GM12865 (cell line): ENCODE data around the gene TGFB2.

Experiments
- DNase-seq: peaks from one replicate; pipeline ENCODE4 v3.0.0; 2010; ENCODE audit warnings: low read depth
- H3K4me3 ChIP-seq: 2 replicates; pipeline ENCODE4 v1.5.1; 2011; ENCODE audit warnings: mild to moderate bottlenecking, low read depth, low read length, control low read depth
- TF ChIP-seq, protein P1 (sequence below): IDR thresholded peaks from 2 replicates; pipeline ENCODE4 v1.5.1; 2011; ENCODE audit warnings: low read length, control low read depth, low read depth, inconsistent platforms; ENCODE audit not compliant: insufficient read depth; ENCODE audit errors: missing control alignments

Gene TGFB2

DNA sequence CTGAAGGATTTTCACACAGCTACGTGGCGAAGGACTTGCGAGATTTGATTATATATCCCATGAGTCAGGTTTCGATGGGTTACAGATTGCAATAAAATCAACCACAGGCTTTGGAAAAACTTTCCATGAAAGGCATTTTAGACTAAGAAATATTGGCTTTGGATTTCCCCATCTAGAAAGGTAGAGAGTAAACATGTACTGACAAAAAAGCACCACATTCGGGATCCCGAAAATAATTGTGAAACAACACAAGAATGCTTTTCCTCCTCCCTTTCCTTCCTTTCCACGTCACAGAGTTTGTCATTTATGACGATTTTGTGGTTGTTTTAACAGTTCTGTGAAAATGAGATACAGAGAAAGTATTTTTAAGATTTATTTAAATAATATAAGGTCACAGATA, 38.5 kb downstream of the TGFB2 start:
- DNase-seq, result no peak
- TF ChIP-seq, protein P1, sequence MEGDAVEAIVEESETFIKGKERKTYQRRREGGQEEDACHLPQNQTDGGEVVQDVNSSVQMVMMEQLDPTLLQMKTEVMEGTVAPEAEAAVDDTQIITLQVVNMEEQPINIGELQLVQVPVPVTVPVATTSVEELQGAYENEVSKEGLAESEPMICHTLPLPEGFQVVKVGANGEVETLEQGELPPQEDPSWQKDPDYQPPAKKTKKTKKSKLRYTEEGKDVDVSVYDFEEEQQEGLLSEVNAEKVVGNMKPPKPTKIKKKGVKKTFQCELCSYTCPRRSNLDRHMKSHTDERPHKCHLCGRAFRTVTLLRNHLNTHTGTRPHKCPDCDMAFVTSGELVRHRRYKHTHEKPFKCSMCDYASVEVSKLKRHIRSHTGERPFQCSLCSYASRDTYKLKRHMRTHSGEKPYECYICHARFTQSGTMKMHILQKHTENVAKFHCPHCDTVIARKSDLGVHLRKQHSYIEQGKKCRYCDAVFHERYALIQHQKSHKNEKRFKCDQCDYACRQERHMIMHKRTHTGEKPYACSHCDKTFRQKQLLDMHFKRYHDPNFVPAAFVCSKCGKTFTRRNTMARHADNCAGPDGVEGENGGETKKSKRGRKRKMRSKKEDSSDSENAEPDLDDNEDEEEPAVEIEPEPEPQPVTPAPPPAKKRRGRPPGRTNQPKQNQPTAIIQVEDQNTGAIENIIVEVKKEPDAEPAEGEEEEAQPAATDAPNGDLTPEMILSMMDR, result no peak
- no peak overlapping the region for H3K4me3 ChIP-seq

DNA sequence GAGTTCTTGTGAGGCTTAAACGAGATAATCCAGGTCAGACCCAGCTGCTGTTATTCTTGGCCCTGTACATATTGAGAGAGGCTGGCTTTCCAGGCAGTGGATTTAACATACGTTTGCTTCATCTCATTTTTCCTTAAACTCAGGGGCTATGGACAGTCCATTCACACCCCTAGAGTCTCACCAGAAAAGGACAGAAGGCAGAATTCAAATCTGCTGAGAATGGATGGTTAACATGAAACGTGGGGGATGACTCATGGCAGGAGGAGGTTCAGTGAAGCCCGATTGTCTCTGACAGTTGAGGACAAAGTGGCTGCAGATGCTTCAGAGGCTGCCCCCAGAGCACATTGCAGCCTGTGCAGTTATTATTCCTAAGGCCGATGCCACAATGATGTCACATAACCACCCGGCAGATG, 39.5 kb downstream of the TGFB2 start:
- DNase-seq, result no peak
- no peak overlapping the region for H3K4me3 ChIP-seq
- TF ChIP-seq, protein P1, result no peak

DNA sequence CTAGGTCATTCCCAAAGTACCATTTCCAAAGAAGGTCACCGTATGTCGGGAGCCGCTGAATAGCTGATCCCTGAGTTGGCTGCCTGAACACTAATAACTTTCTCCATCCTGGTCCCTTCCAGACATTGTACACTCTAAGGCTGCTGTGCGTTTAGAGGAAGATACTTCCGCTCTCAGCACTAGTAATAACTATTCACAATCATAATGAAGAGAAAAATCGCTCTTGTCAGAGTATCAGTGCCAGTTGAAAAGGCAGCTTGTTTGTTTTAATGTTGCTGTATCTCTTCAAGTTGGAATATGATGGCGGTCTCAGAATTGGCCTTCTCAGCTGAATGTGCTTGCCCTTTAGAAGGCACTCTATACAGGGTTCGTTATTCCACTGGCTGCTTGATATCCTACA, 43.5 kb downstream of the TGFB2 start:
- DNase-seq, result no peak
- no peak overlapping the region for H3K4me3 ChIP-seq
- TF ChIP-seq, protein P1, result no peak

DNA sequence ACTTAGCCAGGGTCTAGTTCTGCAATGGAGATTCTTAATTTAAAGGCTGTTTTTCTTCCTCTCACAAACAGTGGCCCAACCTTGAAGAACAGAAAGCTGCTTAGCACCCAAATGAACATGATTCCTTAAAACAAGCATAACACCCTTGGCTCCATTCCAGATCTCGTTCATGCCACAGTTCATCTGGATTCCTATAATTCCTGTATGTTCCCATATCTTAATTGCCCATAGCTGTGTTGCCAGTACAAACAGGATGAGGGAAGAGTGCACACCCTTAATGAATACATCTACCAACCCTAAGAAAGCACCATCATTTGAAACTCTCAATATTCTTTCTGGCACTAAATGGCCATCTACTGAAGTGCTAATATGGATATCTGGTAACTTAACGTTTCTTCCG, 45.5 kb downstream of the TGFB2 start:
- no peak for DNase-seq
- TF ChIP-seq, protein P1, result no peak

DNA sequence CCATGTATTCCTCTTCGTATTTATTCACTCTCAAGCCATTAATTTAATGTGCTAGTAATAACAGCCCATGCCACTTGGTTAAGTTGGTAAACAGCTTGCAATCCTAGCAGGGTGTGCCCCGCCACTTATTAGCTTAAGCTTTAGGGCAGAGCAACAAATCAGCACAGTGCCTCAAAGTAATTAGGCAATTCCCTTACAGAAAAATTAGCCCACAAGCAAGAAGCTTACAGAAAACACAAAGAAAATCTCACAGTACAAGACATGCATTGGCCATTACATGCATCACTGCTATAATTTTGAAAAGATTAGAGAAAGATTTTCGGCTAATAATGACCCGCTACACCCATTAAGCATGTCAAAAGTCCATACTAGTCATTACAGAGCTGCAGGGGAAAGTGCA, 47.6 kb downstream of the TGFB2 start:
- no peak for DNase-seq
- H3K4me3 ChIP-seq, result no peak overlapping the region
- TF ChIP-seq, protein P1, result no peak

More for the DNA sequence above, 45.5 kb downstream of the TGFB2 start:
- H3K4me3 ChIP-seq, result no peak overlapping the region

DNA sequence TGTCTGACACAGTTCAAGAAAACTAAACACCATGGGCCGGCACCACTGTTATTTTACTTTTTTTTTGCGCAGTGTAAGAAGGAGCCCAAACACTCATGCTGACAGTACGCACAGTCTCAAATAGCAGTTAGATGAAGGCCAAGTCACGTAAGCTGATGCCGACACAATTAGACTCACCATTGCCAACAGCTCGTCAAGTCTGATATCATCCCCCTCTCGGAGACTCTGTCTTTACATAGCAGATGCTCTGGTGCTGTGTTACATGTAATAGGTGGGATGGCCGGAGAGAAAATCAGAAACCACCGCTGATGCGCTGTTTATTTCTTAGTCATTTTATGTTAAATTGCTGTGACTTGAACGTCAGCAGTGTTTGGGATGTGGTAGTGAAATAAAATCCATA, 49.3 kb downstream of the TGFB2 start:
- DNase-seq, result no peak
- TF ChIP-seq, protein P1, result no peak
- H3K4me3 ChIP-seq, result no peak overlapping the region

DNA sequence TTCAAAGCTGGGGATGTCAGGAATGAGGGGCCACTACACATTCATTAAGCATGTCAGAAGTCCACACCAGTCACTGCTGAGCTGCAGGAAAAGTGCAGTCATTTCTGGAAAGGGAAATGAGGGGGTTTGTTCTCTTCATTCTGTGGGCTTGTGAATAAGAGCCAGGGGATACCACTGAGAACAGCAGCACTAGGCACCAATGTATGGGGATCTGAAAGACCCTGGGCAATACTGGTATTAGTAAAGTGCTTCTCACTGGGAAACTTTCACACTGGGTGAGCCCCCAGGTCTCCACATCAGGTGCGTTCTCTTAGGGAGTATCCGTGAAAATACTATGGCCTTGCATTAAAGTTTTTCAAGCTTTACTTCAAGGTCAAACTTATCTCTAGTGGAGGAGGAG, 49.9 kb downstream of the TGFB2 start:
- no peak for DNase-seq
- no peak overlapping the region for H3K4me3 ChIP-seq
- TF ChIP-seq, protein P1, result no peak
